ENCODE data around the gene FGFR3. TPM values are rescaled to one million over a fixed set of nuclear protein-coding genes. Genes with fewer than 3 reads are reported as not detected.

The FGFR3 gene
- total RNA-seq, result 14.7 TPM

DNA sequence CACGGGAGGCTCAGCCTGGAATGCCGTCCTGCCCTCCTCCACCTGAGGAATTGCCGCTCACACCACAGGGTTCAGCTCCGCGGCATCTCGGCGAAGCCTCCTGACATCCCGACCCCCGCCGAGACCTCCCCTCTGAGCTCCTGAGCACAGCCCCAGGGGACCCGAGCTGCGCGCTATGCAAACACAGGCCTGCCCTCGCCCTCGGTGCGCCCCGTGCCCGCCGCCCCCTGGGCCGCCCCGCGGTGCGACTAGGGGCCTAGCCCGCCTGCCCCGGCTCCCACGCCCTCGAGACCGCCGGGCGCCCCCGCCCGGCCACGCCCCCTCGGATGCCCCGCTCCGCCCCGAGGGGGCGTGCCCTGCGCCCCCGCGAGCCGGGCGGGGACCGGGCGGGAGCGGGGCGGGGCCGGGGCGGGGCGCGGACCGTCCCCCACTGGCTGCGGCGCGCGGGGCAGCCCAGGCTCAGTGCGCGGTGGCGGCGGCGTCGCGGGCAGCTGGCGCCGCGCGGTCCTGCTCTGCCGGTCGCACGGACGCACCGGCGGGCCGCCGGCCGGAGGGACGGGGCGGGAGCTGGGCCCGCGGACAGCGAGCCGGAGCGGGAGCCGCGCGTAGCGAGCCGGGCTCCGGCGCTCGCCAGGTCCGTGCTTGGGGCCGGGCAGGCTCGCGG, at the start of gene FGFR3:
FGFR3 (plus strand) TSS at position 462 of the 664 bp plus-strand sequence. CDS start 642 bp downstream, outside the sequence.
- no peak for DNase-seq

DNA sequence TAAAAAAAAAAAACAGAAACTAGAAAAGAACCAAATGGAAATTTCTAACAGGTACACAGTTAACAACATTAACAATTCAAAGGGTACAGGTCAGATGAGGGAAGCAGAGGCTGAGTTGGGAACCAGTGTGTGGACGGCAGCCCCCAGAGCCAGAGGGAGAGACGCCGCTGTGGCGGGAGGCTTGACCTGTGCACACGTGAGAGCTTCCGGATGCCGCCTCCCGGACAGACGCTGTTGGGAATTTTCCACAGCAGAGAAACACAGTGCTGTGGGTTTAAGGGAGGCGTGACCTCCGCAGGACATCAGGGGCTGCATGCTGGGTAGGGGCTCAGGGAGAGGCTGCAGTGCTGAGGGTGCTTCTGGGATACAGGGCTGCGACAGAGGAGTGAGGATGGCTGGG, 49.5 kb upstream of the FGFR3 start:
- DNase-seq, result no peak

DNA sequence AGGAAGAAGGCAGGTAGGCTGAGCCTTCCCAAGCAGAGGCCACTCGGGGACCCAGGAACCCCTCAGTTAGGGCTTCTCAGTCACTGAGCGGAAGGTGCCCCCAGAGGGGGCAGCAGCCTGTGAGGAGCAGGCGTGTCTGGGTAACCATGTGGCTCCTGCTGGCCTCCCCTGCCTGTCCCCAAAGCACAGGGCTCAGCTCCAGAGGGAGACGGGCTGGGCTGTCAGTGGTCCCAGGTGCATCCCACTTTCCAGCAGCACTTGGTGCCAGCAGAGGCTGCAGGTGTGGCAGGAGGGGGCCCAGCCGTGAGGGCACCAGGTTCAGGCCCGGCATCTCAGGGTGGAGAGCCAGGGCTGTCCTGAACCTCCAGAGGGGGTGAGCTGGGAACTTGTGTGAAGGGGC, 49.1 kb upstream of the FGFR3 start:
- no peak for DNase-seq

DNA sequence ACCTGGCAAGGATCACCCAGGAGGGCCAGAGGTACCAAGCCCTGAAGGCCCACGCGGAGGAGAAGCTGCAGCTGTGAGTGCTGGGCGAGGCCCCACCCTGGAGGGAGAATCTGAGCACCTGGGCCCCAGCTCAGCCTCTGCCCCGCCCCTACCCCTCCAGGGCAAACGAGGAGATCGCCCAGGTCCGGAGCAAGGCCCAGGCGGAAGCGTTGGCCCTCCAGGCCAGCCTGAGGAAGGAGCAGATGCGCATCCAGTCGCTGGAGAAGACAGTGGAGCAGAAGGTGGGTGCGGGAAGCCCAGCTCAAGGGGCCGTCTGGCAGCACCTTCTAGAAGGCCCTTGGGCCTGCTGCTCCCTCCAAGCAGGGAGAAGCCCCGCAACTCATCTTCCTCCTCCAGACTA, 48.5 kb upstream of the FGFR3 start:
- DNase-seq, result no peak

DNA sequence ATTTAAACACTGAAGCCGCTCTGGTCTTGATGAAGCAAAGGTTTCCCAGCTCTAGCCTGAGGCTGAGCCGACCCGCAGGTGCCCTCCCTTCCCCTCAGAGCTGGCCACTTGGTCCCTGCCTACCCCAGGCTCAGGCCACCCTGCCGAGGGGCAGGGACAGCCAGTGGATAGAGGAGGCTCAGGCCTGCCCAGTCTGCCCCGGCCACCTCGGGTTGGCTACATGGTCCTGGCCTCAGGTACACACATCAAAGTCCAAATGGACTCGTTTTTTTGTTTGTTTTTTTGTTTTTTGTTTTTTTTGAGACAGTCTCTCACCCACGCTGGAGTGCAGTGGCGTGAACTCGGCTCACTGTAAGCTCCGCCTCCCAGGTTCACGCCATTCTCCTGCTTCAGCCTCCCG, 47.9 kb upstream of the FGFR3 start:
- no peak for DNase-seq

DNA sequence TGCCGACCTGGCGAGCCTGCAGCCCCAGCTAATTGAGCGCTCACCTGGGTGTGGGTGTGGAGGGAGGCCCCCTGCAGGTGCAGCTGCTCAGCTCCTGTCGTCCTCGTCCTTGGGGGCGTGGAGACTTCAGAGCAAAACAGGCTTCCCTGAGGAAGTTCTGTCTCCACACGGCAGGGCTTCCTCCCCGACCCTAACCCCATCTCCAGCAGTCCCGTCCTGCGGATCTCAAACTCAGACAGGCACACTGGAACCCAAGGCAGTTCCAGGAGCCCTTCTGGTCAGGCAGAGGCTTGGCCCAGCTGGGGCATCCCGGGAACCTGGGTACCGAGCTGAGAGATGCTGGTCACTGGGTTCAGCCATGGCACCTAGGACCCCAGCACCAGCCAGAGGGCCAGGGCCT, 47.4 kb upstream of the FGFR3 start:
- no peak for DNase-seq

DNA sequence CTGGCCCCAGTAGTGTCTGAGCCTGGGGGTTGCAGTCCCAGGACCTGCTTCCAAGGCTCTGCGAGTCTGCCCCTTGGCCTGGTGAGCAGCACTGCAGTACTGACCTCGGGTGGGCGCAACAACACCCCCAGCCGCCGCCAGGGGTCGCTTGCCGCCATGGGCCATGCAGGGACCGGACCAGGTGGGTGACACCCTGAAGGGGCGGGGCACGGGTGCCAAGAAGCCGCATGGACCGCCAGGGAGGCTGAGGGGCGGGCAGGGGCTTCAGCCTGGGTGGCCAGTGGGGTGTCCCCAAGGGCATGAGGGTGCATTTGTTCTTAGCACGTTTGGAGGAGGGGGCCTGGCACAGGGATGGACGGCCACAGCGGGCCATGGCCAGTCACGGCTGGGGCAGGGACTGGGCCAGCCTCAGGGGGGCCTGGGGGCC, 46.8 kb upstream of the FGFR3 start:
- no peak for DNase-seq

DNA sequence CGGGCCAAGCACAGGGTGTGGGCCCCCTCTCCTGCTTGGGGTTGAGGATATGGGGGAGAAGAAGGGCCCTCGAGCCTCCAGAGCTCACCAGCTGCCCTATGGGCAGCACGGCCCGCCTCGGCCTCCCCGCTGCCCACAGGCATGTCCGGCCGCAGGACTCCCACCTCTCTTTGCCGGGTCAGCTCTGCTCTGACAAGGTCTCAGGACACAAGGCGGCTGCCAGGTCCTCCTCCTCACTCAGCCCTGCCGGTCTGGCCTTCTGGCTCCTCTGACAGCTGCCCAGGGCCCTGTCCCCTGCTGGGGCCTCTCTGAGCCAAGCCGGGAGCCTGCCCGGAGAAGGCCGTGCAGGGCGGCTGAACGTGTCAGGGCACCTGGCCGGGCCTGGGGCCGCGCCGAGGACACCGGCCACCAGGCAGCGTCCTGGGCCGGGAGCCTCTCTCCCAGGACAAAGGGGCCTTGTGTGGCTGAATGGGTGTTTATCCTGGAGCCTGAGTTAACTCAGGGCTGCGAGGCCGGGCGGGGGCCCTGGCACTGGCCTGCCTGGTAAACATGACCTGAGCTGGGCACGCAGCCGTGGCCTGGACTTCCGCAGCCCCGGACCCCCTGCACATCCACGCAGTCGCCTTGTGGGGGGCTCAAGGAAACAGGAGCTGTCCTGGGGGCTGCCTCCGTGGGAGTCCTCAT, 46.0 kb upstream of the FGFR3 start:
- DNase-seq, result no peak

DNA sequence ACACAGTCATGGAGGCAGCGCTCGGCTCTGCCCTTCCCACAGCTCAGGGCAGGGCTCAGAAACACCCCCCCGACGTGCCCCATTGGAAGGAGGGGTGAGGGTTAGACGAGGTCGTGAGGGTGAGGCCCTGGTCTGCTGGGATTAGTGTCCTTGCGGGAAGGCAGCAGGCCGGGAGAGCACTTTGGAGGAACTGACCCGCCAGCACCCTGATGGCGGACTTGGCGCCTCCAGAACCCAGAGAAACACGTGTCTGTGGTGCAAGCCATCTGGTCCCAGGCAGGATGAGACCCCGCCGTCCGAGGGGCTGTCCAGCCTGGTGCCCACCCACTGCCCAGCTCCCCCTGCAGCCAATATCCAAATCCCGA, 45.5 kb upstream of the FGFR3 start:
- DNase-seq, result no peak

DNA sequence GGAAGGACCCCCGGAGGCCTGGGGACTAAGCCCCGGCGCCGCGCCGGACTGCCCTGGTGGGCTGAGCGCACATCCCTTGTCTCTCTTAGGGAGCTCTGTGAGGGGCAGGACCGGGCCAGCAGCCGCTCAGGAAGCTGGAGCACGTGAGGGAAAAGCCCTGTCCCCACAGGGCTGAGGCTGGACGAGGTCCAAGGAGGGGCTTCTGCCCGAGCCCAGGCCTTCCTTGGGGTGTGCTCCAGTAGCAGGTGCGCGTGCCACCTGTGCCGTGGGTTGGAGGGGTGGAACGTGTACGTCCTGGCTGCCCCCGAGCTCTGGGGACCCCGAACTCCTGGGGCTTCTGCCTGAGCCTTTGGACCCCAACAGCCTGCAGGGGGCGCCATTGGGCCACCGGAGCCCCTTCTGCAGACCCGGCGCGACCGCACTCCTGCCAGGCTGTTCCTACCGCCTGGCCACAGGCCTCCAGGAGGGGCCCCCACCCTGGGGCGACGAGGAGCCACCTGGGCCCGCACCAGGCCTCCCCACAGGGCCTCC, 44.6 kb upstream of the FGFR3 start:
- no peak for DNase-seq

DNA sequence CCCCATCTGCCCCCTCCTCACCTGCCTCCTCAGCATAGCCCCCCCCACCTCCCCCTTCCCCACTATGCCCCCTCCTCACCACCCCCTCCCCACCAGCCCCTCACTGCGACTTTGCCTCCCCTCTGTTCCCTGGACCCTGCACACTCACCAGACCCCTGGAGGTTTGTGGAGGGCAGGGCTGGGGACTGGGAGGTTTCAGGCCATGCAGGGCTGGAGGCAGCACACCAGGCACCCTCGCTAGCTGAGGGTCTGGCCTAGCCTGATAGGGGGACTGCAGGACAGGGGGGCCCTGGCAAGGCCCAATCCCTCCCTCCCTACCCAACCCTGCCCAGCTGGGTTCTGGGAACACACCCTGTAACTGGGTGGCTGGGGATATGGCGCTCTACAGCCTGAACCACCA, 43.7 kb upstream of the FGFR3 start:
- DNase-seq, result no peak

DNA sequence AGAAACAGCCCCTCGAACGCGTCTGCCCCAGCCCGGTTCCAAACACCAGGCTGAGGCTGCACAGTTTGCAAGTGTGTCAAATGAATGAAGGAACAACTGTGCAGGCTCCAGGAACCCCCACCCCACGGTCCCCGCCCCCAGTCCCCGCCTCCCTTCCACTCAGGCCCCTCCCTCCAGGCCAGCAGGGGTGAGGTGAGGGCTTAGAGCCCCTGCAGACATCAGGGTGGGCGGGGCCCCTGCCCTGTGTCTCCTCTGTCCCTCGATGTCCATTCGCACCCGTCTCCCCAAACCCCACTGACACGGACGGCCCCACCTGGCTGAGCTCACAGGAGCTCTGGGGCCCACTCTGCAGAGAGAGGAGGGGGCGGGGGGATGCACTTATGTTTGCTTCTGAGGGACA, 43.3 kb upstream of the FGFR3 start:
- DNase-seq, result no peak

DNA sequence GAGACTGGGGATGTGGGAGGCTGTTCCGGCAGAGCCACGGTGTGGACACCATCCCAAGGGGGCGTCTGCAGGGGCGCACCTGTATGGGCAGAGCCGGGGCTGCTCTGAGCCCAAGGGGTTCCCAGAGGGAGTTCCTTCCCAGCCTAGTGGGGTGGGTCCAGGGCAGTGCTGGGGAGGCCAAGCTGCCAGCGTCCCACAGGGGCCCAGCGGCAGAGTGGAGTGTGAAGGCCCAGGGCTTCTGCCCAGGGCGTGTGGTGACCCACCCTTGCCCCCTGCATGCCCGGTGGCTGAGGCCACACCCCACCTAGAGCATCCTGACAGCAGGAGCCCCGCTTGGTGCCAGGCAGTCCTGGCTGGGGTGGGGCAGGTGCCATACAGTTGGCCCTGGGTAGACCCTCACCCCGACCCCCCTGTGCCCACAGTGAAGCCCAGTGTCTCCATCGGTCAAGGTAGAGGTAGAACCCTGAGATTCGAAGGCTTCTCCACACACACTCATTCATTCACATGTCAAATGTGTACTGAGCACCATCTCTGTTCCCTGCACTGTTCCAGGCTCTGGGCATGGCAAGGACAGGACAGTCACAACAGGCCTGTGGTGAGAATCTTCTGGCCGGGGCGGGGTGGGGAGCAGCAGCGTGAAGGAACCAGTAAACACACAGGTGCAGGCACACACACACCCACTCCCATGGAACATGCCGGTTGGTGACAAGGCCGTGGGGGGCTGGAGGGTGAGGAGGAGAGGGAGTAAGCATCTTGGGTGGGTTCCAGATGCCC, 42.5 kb upstream of the FGFR3 start:
- no peak for DNase-seq

DNA sequence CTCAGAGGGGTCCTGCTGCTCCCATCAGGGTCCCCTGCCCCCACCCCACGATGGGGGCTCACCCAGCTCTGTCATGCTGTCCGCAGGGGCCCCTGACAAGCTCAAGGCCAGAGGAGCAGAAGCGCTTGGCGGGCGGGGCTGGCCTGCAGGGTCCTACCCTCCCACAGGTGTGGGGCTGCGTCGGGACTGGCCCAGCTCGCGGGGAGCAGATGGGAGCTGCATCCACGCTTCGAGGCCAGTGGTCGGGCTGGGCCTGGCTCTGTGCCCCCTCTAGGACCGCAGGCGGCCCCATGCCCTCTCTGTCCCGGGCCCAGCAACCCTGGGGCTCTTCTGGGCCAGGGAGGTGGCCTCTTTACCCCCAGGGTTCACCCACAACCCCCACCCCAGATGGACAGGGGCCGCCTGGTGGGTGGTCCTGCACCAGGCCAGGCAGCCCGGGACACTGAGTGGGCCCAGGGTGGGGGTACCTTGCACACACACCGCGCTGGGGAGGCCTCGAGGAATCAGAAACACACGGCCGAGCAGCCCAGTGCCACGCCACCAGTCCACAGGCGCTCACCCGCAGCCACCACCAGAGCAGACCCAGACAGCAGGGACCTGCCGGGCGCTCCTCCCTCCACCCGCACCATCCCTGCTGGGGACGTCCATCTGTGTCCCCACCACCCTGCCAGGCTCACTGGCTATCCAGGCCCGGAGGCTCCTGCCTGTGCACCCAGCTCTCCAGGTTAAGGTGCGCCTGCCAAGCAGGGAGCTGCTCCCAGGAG, 41.8 kb upstream of the FGFR3 start:
- no peak for DNase-seq

DNA sequence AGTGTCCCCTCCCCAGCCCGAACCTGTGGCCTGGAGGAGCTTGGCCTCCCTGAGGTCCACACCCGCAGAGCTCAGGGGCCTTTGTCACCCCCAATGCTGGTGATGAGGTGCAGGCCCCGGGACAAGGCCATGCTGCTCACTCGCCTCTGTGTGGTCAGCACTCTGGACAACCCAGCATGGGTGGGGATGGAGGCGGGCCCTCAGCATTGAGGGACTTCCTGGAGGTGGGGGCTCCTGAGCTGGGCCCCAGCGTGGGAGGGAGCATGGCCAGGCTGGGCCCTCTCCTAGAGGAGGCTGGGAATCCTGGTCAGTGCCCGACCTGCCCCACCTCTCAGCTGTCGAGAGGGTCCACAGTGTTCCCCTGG, 41.2 kb upstream of the FGFR3 start:
- DNase-seq, result no peak

DNA sequence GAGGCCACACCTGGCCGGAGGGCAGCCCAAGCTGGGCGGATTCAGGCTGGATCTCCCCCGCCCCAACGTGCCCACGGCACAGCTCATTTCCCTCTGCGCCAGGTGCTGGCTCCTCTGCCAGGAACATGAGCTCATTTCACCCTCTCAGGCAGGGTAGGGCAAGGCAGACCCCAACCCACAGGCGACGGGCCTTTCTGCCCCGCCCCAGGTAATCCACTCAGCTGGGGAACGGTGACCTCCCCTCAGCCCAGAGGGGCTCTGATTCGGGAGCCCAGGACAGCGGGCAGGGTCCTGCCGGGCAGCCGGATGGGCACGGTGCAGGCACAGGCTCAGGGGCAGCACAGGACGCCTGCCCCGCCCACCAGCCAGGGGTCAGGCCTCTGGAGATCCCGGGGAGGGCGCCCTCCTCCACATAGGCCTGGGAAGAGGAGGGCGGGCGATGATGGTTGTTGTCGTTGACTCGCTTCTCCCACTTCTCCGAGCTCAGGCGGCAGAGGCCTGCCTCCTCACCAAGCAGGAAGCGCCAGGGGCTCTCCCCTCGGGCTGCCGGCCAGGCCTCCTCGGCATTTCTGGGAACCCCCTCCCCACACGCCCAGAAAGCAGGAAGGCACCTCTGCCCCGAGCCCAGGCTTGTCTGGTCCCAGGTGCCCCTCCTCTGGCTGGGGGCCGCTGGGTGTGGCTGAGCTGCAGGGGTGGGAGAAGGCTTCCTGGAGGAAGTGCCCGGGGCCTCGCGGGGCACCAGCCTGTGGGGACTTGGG, 40.6 kb upstream of the FGFR3 start:
- no peak for DNase-seq

DNA sequence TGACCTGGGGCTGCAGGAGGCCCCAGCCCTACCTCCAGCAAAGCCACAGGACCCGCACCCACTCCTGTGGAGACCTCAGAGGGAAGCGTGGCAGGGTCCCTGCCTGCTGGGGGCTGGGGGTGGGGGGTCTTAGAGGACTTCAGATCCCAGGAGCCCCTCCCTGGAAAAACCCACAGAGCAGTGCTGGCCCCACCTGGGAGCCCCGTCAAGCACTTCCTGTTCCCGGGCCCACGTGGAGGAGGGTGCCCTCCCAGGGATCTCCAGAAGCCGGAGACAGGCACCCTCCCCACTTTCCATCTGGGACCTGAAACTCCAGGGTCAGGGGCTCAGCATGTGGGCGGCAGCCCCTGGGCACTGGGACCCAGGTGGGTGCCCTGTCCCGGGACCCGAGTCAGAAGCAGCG, 39.8 kb upstream of the FGFR3 start:
- no peak for DNase-seq

DNA sequence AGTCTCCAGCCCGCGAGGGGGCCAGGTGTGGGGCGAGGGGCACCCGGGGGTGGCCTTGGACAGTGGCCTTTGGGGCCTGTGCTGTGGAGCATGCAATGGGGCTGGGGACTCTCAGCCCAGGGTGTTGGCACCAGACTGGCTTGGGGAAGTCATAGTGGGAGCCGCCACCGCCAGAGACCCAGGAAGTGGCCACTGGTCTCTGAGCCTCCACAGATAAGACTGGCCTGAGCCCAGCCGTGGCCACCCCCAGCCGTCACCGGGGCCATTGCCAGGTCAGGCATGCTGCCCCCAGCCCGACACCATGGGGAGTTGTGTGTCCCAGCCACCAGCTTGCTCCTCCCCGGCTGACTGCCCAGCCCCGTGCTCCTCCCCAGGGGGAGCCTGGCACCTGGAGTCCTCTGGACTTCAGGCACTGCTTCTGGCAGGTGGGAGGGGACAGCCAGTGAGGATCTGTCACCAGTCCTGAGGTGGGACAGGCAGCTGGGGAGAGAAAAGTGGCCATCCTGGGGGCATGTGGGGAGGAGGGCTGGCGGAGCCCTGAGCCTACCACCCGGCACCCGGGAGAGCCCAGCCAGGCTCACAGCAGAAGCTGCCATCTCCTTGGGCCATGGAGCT, 39.3 kb upstream of the FGFR3 start:
- DNase-seq, result no peak

DNA sequence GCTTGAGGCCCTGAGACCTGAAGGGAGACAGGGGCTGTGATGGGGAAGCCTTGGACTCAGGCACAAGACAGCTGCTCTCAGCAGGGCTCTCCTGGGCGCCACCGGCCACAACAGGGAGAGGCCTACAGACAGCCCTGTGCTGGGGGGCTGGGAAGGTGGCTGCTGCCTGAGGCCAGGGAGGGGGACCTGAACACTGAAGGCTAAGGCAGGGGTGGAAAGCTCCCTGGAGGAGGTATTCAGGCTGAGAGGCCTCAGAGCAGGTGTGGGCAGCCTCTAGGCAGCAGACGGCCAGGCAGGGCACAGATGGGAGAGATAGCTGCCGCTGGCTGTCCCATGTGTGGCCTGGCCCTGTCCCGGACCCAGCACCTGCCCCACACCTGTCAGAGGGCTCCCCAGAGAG, 38.8 kb upstream of the FGFR3 start:
- DNase-seq, result no peak

DNA sequence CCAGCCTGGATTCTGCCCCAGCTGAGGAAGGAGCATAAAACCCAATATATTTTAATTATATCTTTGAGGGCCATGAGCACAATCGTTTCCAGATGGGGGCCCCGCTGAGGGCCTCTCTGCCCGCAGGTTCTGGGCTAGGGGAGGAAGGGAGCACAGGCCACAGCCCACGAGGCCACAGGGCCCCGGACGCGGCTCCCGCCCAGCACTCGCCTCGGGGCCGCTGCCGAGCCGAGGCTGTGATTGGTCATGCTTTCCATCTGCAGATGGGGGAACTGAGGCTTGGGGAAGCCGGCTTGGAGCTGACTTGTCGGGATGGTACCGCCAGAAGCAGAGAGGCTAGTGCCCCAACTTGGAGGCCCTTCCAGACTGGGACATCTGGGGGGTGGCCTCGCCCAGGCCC, 37.8 kb upstream of the FGFR3 start:
- DNase-seq, result no peak

DNA sequence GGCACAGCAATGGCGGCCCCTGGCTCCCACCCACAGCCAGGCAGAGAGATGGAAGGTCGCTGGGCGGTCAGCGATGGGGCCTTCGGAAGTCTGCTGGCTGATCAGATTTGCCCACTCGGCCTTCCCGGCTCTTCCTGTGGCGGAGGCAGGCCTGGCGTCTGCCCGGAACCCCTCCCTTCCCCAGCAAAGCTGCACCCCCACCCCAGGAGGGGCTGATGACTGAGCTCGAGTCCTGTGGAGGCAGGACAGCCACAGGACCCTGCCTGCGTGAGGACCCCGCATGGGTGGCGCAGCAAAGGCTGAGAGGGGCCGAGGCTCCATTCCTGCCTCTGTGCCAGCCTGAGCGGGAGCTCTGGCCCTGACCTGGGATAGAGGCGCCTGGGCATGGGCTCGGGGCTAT, 37.0 kb upstream of the FGFR3 start:
- no peak for DNase-seq

Measured in occipital lobe (tissue), 2 donors.